Spleen (tissue), 11 donors: ENCODE measurements around the gene INO80. TPM values are rescaled to one million over a fixed set of nuclear protein-coding genes. Genes with fewer than 3 reads are reported as not detected.

Source experiments
- DNase-seq: peaks from one replicate; pipeline ENCODE4 v3.0.0-alpha.2; 2020
- H3K27ac ChIP-seq, 8 donors: fragments of 200-600 bp; sonication (generic) in 7 of 8; 1 replicate in 4 of 8; 2 replicates in 4 of 8; pipeline versions ENCODE4 v1.5.0 to v1.8.0; 2016 to 2021; ENCODE audit warnings: inconsistent platforms in 4 of 8, mild to moderate bottlenecking in 4 of 8, moderate library complexity in 1 of 8
- H3K27me3 ChIP-seq, 7 donors: fragments of 200-600 bp; sonication (generic) in 6 of 7; replicated peaks in 1 of 7; 1 replicate in 4 of 7; 2 replicates in 3 of 7; pipeline versions ENCODE4 v1.5.0 to v1.8.0; 2016 to 2021; ENCODE audit warnings: inconsistent platforms in 3 of 7, mild to moderate bottlenecking in 1 of 7
- H3K36me3 ChIP-seq, 6 donors: fragments of 200-600 bp; sonication (generic) in 5 of 6; 1 replicate in 4 of 6; 2 replicates in 2 of 6; pipeline versions ENCODE4 v1.5.0 to v1.8.0; 2016 to 2021; ENCODE audit warnings: inconsistent platforms in 2 of 6
- H3K4me1 ChIP-seq, 6 donors: fragments of 200-600 bp; sonication (generic) in 5 of 6; 1 replicate in 3 of 6; 2 replicates in 3 of 6; pipeline versions ENCODE4 v1.5.0 to v1.8.0; 2016 to 2021; ENCODE audit warnings: inconsistent platforms in 3 of 6
- H3K4me3 ChIP-seq, 8 donors: fragments of 200-600 bp; sonication (generic) in 7 of 8; 1 replicate in 4 of 8; 2 replicates in 4 of 8; pipeline versions ENCODE4 v1.5.0 to v1.8.0; 2016 to 2021; ENCODE audit warnings: inconsistent platforms in 4 of 8, mild to moderate bottlenecking in 4 of 8, moderate library complexity in 2 of 8
- H3K9me3 ChIP-seq, 8 donors: fragments of 200-600 bp; sonication (generic) in 7 of 8; 1 replicate in 4 of 8; 2 replicates in 4 of 8; pipeline versions ENCODE4 v1.5.0 to v1.8.0; 2016 to 2021; ENCODE audit warnings: inconsistent platforms in 4 of 8
- POLR2A ChIP-seq, 3 donors: fragments of 450-650 bp; IDR thresholded peaks; one replicate each; pipeline ENCODE4 v1.5.1; 2017; ENCODE audit warnings: antibody characterized with exemption in 3 of 3, mild to moderate bottlenecking in 1 of 3
- POLR2AphosphoS5 ChIP-seq, 3 donors: sonication (generic); formaldehyde crosslinking; IDR thresholded peaks; one replicate each; pipeline ENCODE4 v1.5.1; 2017; ENCODE audit warnings: antibody characterized with exemption in 3 of 3
- WGBS, 5 donors: extraction: QIAGEN DNeasy Blood & Tissue Kit in 3 of 5; methylation state at CpG; one replicate each; pipeline versions ENCODE4 v1.1.5 to v1.1.7; 2013 to 2018; 5-methylcytosine and 5-hydroxymethylcytosine counted together
- intact Hi-C: fragments of 100-400 bp; cut with DNase I; formaldehyde crosslinking; loops from one replicate; pipeline ENCODE4 v1.15.0; 2023; ENCODE audit warnings: low total_unique reads
- polyA plus RNA-seq, 3 donors: library from polyadenylated mRNA; stranded (reverse); fragments of 200-250 nt; gene quantifications; one replicate each; pipeline ENCODE4 v1.2.1, GENCODE V29; 2013
- total RNA-seq, 7 donors: library from RNA; depleted of rRNA in 3 of 7; stranded (reverse); fragments of >200 nt in 3 of 7; fragmentation: NEBNext Ultra II Directional in 4 of 7; extraction: Animal tissue kit (Norgen Biotek cat#: 25700) in 4 of 7; gene quantifications; one replicate each; pipeline versions ENCODE4 v1.1.0 to v1.2.1, GENCODE V29; 2016 to 2021
- TF ChIP-seq, protein P1 (sequence below), 11 experiments: fragments of 200-600 bp in 7 of 11; fragments of 450-650 bp in 4 of 11; sonication (generic) in 4 of 11; IDR thresholded peaks in 8 of 11; conservative IDR thresholded peaks in 3 of 11; 1 replicate in 7 of 11; 2 replicates in 4 of 11; pipeline versions ENCODE4 v1.4.0 to v1.8.0; 2016 to 2021; ENCODE audit warnings: antibody characterized with exemption in 11 of 11, inconsistent platforms in 4 of 11, mild to moderate bottlenecking in 1 of 11
- donor health status: healthy with polysubstance abuse.
- donor health status: DM: no; HTN: no; CAD: no; lungs with moderate emphysema.
- donor health status: DM: no; HTN: no; CAD: no.
- donor health status: Bipolar disorder and iron deficiency.
- donor health status: healthy.
- donor health status: DM: no; HTN: no; CAD: no.
- donor health status: DM: yes; HTN: yes; CAD: no.

INO80 gene
- total and polyA plus RNA-seq, 10 donors, result 5.2 to 39.4 (median 25.9) TPM

DNA sequence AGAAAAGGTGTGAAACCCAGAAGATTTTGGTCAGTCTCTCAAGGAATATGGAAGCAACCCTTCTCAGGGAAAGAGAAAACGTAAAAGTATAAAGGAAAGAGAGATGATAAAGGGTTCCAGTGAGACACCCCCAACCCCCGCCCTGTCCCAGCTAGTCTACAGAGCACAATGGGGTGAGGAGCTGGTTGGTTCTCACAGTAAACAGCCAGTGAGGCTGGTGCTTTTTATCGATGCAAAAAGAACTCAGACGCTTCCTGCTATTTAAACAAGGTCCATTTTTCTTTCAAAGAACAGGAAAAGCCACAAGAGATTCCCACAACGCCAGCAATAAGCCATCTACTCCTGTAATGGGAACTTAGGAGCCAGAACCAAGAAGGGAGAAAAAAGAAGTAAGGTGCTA lies 96.9 kb downstream of the INO80 start:
- Histone ChIP-seq H3K4me3 (no peak overlapping the region), H3K36me3 (peaks cover 0 to 92% (median 34%) of the 10 kb centered on the region in 6 donors), H3K27ac (peak overlapping the region in 6 of 8 donors; percentile 21 to 70 (median 35)), H3K4me1 (peaks cover 8 to 58% (median 37%) of the 10 kb centered on the region in 6 donors), H3K9me3 (no peaks in the 10 kb centered on the region), H3K27me3 (no peaks in the 10 kb centered on the region)
- intact Hi-C loops, result no loop called here
- TF ChIP-seq POLR2AphosphoS5 (IDR thresholded peaks at IDR 0.05) (no peak), POLR2A (IDR thresholded peaks at IDR 0.05) (no peak)
- TF ChIP-seq, protein P1, sequence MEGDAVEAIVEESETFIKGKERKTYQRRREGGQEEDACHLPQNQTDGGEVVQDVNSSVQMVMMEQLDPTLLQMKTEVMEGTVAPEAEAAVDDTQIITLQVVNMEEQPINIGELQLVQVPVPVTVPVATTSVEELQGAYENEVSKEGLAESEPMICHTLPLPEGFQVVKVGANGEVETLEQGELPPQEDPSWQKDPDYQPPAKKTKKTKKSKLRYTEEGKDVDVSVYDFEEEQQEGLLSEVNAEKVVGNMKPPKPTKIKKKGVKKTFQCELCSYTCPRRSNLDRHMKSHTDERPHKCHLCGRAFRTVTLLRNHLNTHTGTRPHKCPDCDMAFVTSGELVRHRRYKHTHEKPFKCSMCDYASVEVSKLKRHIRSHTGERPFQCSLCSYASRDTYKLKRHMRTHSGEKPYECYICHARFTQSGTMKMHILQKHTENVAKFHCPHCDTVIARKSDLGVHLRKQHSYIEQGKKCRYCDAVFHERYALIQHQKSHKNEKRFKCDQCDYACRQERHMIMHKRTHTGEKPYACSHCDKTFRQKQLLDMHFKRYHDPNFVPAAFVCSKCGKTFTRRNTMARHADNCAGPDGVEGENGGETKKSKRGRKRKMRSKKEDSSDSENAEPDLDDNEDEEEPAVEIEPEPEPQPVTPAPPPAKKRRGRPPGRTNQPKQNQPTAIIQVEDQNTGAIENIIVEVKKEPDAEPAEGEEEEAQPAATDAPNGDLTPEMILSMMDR (IDR thresholded peaks at IDR 0.05 in 8 of 11, conservative IDR thresholded peaks at IDR 0.05 in 3 of 11), result no peak
- no peak for DNase-seq
- 55 to 63% (median 57%) methylated on average over 5 of the region's 5 CpGs for WGBS, 5 donors

DNA sequence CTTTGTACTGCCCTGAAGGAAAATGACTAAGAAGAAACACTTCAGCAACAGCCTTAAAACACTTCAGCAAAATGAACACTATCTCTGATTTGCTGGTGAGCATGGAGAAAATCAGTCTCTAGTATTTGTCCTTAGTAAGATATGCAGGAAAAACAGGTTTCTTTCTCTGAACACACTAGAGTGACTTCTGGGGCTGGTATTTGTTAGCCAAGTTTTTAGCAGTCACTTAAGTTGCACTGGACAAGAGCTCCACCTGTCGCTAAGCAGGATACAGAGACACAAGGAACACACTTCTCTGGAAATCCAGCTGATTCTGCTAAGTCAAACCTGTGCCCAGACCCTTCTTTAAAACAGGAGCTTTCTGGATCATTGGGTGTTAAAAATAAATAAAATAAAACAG lies 97.5 kb downstream of the INO80 start:
- peak overlapping the region in 5 of 8 donors; percentile 22 to 70 (median 39) for H3K27ac ChIP-seq
- no peak for DNase-seq
- H3K27me3 ChIP-seq, result no peaks in the 10 kb centered on the region
- WGBS, 5 donors, result 47 to 78% (median 60%) methylated on average over 1 of the region's 1 CpG
- peaks cover 8 to 62% (median 40%) of the 10 kb centered on the region in 6 donors for H3K4me1 ChIP-seq
- H3K36me3 ChIP-seq, result peaks cover 0 to 93% (median 34%) of the 10 kb centered on the region in 6 donors
- H3K4me3 ChIP-seq, result no peak overlapping the region
- intact Hi-C loops, result no loop called here
- no peaks in the 10 kb centered on the region for H3K9me3 ChIP-seq
- TF ChIP-seq POLR2AphosphoS5 (IDR thresholded peaks at IDR 0.05) (no peak), POLR2A (IDR thresholded peaks at IDR 0.05) (no peak)
- TF ChIP-seq, protein P1 (IDR thresholded peaks at IDR 0.05 in 8 of 11, conservative IDR thresholded peaks at IDR 0.05 in 3 of 11), result peak in 8 of 11 experiments; percentile 21 to 55 (median 40)

DNA sequence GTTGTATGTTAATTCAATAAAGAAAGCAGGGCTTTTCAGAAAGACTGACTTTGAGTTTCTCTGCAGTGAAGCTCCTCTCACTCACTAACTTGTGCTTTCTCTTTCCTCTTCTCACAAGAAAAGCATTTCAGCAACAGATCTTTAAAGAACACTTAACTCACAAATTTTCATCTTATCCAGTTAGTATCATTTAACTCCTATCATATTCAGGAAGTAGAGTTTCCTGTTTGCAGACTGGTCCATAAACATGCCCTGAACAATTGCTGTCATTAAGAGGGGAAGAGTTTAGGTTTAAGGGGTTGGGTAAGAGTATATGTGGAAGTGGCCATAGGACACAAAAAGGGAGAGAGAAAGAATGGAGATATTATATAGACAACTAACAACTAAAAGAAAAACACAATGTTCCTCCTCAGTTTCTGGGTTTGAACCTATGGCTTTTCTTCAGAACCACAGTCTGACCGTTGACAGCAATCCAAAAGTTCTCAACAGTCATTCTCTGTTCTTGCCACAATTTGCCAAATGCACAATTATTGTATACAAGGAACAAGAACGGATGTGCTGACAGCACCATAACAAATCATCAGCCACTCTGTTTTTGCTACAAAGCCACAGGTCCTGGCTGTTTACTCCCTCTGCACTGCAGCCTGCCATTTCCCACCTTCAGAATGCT lies 98.9 kb downstream of the INO80 start:
- H3K4me3 ChIP-seq, result no peak overlapping the region
- peaks cover 8 to 63% (median 39%) of the 10 kb centered on the region in 6 donors for H3K4me1 ChIP-seq
- peaks cover 0 to 97% (median 34%) of the 10 kb centered on the region in 6 donors for H3K36me3 ChIP-seq
- 21 to 43% (median 29%) methylated on average over 2 of the region's 2 CpGs for WGBS, 5 donors
- peak overlapping the region in 7 of 8 donors; percentile 5 to 70 (median 46) for H3K27ac ChIP-seq
- intact Hi-C loops, result no loop called here
- no peaks in the 10 kb centered on the region for H3K27me3 ChIP-seq
- DNase-seq, result no peak
- H3K9me3 ChIP-seq, result no peaks in the 10 kb centered on the region
- TF ChIP-seq, protein P1 (IDR thresholded peaks at IDR 0.05 in 8 of 11, conservative IDR thresholded peaks at IDR 0.05 in 3 of 11), result no peak
- TF ChIP-seq POLR2A (IDR thresholded peaks at IDR 0.05) (no peak), POLR2AphosphoS5 (IDR thresholded peaks at IDR 0.05) (no peak)

DNA sequence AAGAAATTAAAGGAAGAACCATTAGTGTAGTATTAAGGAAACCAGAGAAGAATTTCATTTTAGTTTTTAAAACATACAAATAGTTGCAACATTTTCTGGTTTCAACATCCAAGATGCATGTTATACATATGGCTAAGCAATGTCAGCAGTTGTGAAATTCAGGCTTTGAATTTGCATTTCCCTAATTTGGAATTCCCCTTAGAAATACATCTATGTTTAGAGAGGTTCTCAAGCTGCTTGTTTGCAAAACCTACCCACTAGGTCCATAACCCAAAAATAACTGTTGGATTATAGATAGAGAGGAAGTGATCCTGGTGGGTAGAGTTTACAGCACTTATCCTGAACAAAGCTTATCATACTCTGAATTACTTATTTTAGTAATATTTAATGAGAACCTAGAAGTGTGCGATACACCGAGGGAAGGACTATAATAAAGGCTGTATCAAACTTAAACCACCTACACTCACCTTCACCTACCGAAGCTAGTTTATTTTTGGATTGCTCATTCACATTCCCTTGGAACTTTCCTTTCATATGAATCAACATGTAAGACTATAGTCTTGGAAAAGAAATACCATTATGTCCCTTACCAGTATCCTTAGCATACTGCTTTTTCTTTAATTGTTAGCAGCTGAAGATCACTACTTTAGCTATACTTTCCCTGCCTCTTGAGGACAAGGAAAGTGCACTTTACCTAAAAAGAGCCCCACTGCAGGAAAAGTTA lies 102.2 kb downstream of the INO80 start:
- no peak for DNase-seq
- TF ChIP-seq POLR2AphosphoS5 (IDR thresholded peaks at IDR 0.05) (no peak), POLR2A (IDR thresholded peaks at IDR 0.05) (no peak)
- TF ChIP-seq, protein P1 (IDR thresholded peaks at IDR 0.05 in 8 of 11, conservative IDR thresholded peaks at IDR 0.05 in 3 of 11), result no peak
- Histone ChIP-seq H3K27me3 (no peaks in the 10 kb centered on the region), H3K9me3 (no peaks in the 10 kb centered on the region), H3K36me3 (peaks cover 0 to 84% (median 25%) of the 10 kb centered on the region in 6 donors), H3K27ac (peak overlapping the region in 2 of 8 donors; percentile 4 to 21), H3K4me1 (peaks cover 8 to 73% (median 46%) of the 10 kb centered on the region in 6 donors), H3K4me3 (no peak overlapping the region)
- intact Hi-C loops, result no loop called here
- WGBS, 5 donors, result 65 to 83% (median 77%) methylated on average over 3 of the region's 3 CpGs
